Trophoblast cell (in vitro differentiated cells and primary cell): Measurements from ENCODE around the gene WDR27.
A peak's percentile ranks its signal among the peaks of the same experiment; 100 is the strongest.

Experiments
- DNase-seq, 2 donors: peaks; one replicate each; pipeline ENCODE4 v3.0.0-alpha.2; 2016
- H2AFZ ChIP-seq: 2 replicates; pipeline ENCODE4 v1.6.1; 2013; ENCODE audit warnings: low read length, moderate library complexity, mild to moderate bottlenecking; ENCODE audit not compliant: insufficient read depth, poor library complexity
- H2AK5ac ChIP-seq: 2 replicates; pipeline ENCODE4 v1.6.1; 2013; ENCODE audit warnings: mild to moderate bottlenecking, low read length
- H2BK120ac ChIP-seq: 2 replicates; pipeline ENCODE4 v1.6.1; 2013; ENCODE audit warnings: low read length, mild to moderate bottlenecking, moderate library complexity; ENCODE audit not compliant: insufficient read depth, poor library complexity
- H2BK12ac ChIP-seq: 2 replicates; pipeline ENCODE4 v1.6.1; 2013; ENCODE audit warnings: mild to moderate bottlenecking, low read length, moderate library complexity
- H2BK5ac ChIP-seq: 2 replicates; pipeline ENCODE4 v1.6.1; 2013; ENCODE audit warnings: low read length, low read depth, moderate library complexity, mild to moderate bottlenecking; ENCODE audit not compliant: poor library complexity
- H3K14ac ChIP-seq: 2 replicates; pipeline ENCODE4 v1.6.1; 2013; ENCODE audit warnings: mild to moderate bottlenecking, low read length
- H3K18ac ChIP-seq: 2 replicates; pipeline ENCODE4 v1.6.1; 2013; ENCODE audit warnings: mild to moderate bottlenecking, low read length
- H3K23ac ChIP-seq: 2 replicates; pipeline ENCODE4 v1.6.1; 2013; ENCODE audit warnings: low read length
- H3K27ac ChIP-seq: 2 replicates; pipeline ENCODE4 v1.5.1; 2013; ENCODE audit warnings: low read depth, mild to moderate bottlenecking, inconsistent platforms, low read length, moderate library complexity
- H3K27me3 ChIP-seq: 2 replicates; pipeline ENCODE4 v1.6.1; 2013; ENCODE audit warnings: inconsistent platforms, mild to moderate bottlenecking, low read length, moderate library complexity; ENCODE audit not compliant: insufficient read depth
- H3K36me3 ChIP-seq, 2 experiments: 1 replicate in 1 of 2; 2 replicates in 1 of 2; pipeline ENCODE4 v1.6.1; 2013; ENCODE audit warnings: low read length in 2 of 2, mild to moderate bottlenecking in 2 of 2, moderate library complexity in 1 of 2; ENCODE audit not compliant: insufficient read depth in 2 of 2, control insufficient read depth in 1 of 2
- H3K4ac ChIP-seq: 2 replicates; pipeline ENCODE4 v1.6.1; 2013; ENCODE audit warnings: low read depth, mild to moderate bottlenecking, low read length, moderate library complexity
- H3K4me1 ChIP-seq, 2 experiments: 1 replicate in 1 of 2; 2 replicates in 1 of 2; pipeline ENCODE4 v1.6.1; 2013; ENCODE audit warnings: low read length in 2 of 2, mild to moderate bottlenecking in 2 of 2, moderate library complexity in 1 of 2; ENCODE audit not compliant: insufficient read depth in 2 of 2, control insufficient read depth in 1 of 2
- H3K4me2 ChIP-seq: 2 replicates; pipeline ENCODE4 v1.6.1; 2013; ENCODE audit warnings: inconsistent platforms, mild to moderate bottlenecking, low read length, moderate library complexity
- H3K4me3 ChIP-seq: 2 replicates; pipeline ENCODE4 v1.5.1; 2013; ENCODE audit warnings: mild to moderate bottlenecking, low read depth, low read length, inconsistent platforms
- H3K79me1 ChIP-seq: one replicate; pipeline ENCODE4 v1.6.1; 2013; ENCODE audit warnings: low read length
- H3K79me2 ChIP-seq: 2 replicates; pipeline ENCODE4 v1.6.1; 2013; ENCODE audit warnings: low read length, mild to moderate bottlenecking; ENCODE audit not compliant: control insufficient read depth, insufficient read depth, poor library complexity
- H3K9ac ChIP-seq: 2 replicates; pipeline ENCODE4 v1.6.1; 2013; ENCODE audit warnings: mild to moderate bottlenecking, low read length
- H3K9me3 ChIP-seq: 2 replicates; pipeline ENCODE4 v1.6.1; 2013; ENCODE audit warnings: low read depth, mild to moderate bottlenecking, control low read depth, inconsistent platforms, low read length; ENCODE audit not compliant: insufficient read depth
- H4K12ac ChIP-seq: 2 replicates; pipeline ENCODE4 v1.6.1; 2013; ENCODE audit warnings: low read depth, mild to moderate bottlenecking, low read length, moderate library complexity
- H4K8ac ChIP-seq: 2 replicates; pipeline ENCODE4 v1.6.1; 2013; ENCODE audit warnings: low read depth, mild to moderate bottlenecking, low read length, moderate library complexity
- H4K91ac ChIP-seq: one replicate; pipeline ENCODE4 v1.6.1; 2013; ENCODE audit warnings: low read depth, mild to moderate bottlenecking, low read length, moderate library complexity
- WGBS: extraction: QIAGEN DNeasy Blood & Tissue Kit; methylation state at CpG from one replicate; pipeline ENCODE4 v1.1.7; 2013; ENCODE audit warnings: missing lambda C conversion rate; ENCODE audit not compliant: insufficient read length, insufficient coverage; ENCODE audit errors: extremely low coverage; 5-methylcytosine and 5-hydroxymethylcytosine counted together

The WDR27 gene

DNA sequence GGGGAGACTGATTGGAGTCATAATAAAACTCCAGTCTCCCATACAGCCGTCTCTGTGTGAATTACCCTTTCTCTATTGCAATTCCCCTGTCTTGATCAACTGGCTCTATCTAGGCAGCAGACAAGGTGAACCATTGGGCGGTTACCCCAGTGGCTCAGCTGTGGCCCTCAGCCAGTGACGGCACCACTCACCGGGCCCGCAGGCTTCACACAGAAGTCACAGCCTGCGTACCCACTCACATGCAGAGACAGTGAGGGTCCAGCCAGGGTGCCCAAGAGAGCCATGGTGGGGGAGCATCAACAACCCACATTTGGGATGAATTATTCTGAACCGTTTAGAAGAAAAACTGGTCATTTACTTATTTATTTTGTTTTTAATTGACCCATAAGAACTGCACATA, 78.5 kb downstream of the WDR27 start:
- H4K12ac ChIP-seq: no peak overlapping the region
- peaks cover 27 to 28% of the 10 kb centered on the region in 2 experiments for H3K36me3 ChIP-seq
- peaks cover 8 to 17% of the 10 kb centered on the region in 2 experiments for H3K4me1 ChIP-seq
- no peak overlapping the region for H3K14ac ChIP-seq
- H4K91ac ChIP-seq: peak overlapping the region; percentile 25
- no peaks in the 10 kb centered on the region for H3K79me2 ChIP-seq
- peaks cover 12% of the 10 kb centered on the region for H3K9me3 ChIP-seq
- no peak overlapping the region for H2BK12ac ChIP-seq
- no peak overlapping the region for H3K18ac ChIP-seq
- H3K79me1 ChIP-seq: peaks cover 3% of the 10 kb centered on the region
- H4K8ac ChIP-seq: no peak overlapping the region
- peak overlapping the region; percentile 4 for H3K4me3 ChIP-seq
- no peak overlapping the region for H2BK120ac ChIP-seq
- no peak overlapping the region for H3K23ac ChIP-seq
- no peaks in the 10 kb centered on the region for H3K27me3 ChIP-seq
- H2BK5ac ChIP-seq: no peak overlapping the region
- WGBS: no CpG with 5 or more reads among the region's 7 CpGs
- H3K9ac ChIP-seq: no peak overlapping the region
- no peak overlapping the region for H2AFZ ChIP-seq
- H3K27ac ChIP-seq: peak overlapping the region; percentile 48
- no peak for DNase-seq
- no peak overlapping the region for H2AK5ac ChIP-seq
- no peak overlapping the region for H3K4ac ChIP-seq
- H3K4me2 ChIP-seq: no peak overlapping the region

- Histone ChIP-seq H3K9me3 (peaks cover 12% of the 10 kb centered on the region), H4K12ac (no peak overlapping the region), H4K8ac (no peak overlapping the region), H3K79me1 (peaks cover 3% of the 10 kb centered on the region), H3K4me3 (no peak overlapping the region), H2BK12ac (no peak overlapping the region), H3K4me1 (peaks cover 8 to 17% of the 10 kb centered on the region in 2 experiments), H3K18ac (no peak overlapping the region), H3K36me3 (peaks cover 27 to 28% of the 10 kb centered on the region in 2 experiments), H3K9ac (no peak overlapping the region), H2AFZ (no peak overlapping the region), H3K27ac (peak overlapping the region; percentile 14), H2AK5ac (no peak overlapping the region), H3K79me2 (no peaks in the 10 kb centered on the region), H3K4ac (no peak overlapping the region), H2BK120ac (no peak overlapping the region), H3K14ac (no peak overlapping the region), H3K27me3 (no peaks in the 10 kb centered on the region), H3K4me2 (no peak overlapping the region), H3K23ac (no peak overlapping the region), H2BK5ac (no peak overlapping the region), H4K91ac (no peak overlapping the region)
- no CpG with 5 or more reads among the region's 6 CpGs for WGBS
- DNase-seq: peak in 1 of 2 donors; percentile 44
Observed at GRCh38 chr6:169622618-169623017, 79.2 kb downstream of the WDR27 start.

DNA sequence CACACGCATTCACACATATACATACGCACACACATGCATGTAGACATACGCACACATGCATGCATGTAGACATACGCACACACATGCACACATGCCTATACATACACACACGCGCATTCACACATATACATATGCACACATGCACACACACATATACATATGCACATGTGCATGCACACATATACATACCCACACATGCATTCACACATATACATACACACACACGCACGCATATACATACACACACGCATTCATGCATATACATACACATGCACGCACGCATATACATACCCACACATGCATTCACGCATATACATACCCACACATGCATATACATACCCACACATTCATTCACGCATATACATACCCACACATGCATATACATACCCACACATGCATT, 80.5 kb downstream of the WDR27 start:
- WGBS: 100% methylated on average over 1 of the region's 13 CpGs
- Histone ChIP-seq H4K8ac (no peak overlapping the region), H3K4me3 (peak overlapping the region; percentile 58)

GRCh38 chr6:169620171-169621130, 81.4 kb downstream of the WDR27 start:
- H3K18ac ChIP-seq: no peak overlapping the region
- no CpG with 5 or more reads among the region's 10 CpGs for WGBS
- DNase-seq: peak; percentile 2 to 45

More for the DNA sequence above, 80.5 kb downstream of the WDR27 start:
- peaks cover 10% of the 10 kb centered on the region for H3K9me3 ChIP-seq
- no peak overlapping the region for H3K4me2 ChIP-seq
- no peak for DNase-seq
- no peak overlapping the region for H3K4ac ChIP-seq
- no peak overlapping the region for H3K14ac ChIP-seq
- no peak overlapping the region for H3K18ac ChIP-seq
- H2BK5ac ChIP-seq: no peak overlapping the region
- peaks cover 8 to 17% of the 10 kb centered on the region in 2 experiments for H3K4me1 ChIP-seq
- no peak overlapping the region for H2BK12ac ChIP-seq
- H3K79me1 ChIP-seq: peaks cover 3% of the 10 kb centered on the region
- no peak overlapping the region for H2BK120ac ChIP-seq
- no peak overlapping the region for H4K12ac ChIP-seq
- no peak overlapping the region for H2AK5ac ChIP-seq
- no peaks in the 10 kb centered on the region for H3K27me3 ChIP-seq
- H2AFZ ChIP-seq: no peak overlapping the region
- peak overlapping the region; percentile 31 for H3K23ac ChIP-seq
- H4K91ac ChIP-seq: no peak overlapping the region
- no peak overlapping the region for H3K9ac ChIP-seq
- H3K36me3 ChIP-seq: peaks cover 19 to 24% of the 10 kb centered on the region in 2 experiments
- H3K79me2 ChIP-seq: no peaks in the 10 kb centered on the region
- H3K27ac ChIP-seq: no peak overlapping the region

More at GRCh38 chr6:169620171-169621130, 81.4 kb downstream of the WDR27 start:
- H3K9ac ChIP-seq: no peak overlapping the region
- peaks cover 10% of the 10 kb centered on the region for H3K9me3 ChIP-seq
- H3K36me3 ChIP-seq: peaks cover 13 to 16% of the 10 kb centered on the region in 2 experiments
- H3K27me3 ChIP-seq: no peaks in the 10 kb centered on the region
- peak overlapping the region; percentile 30 for H4K91ac ChIP-seq
- no peak overlapping the region for H2AFZ ChIP-seq
- no peak overlapping the region for H2BK5ac ChIP-seq
- H3K79me2 ChIP-seq: no peaks in the 10 kb centered on the region
- H2BK120ac ChIP-seq: no peak overlapping the region
- no peak overlapping the region for H4K12ac ChIP-seq
- H3K79me1 ChIP-seq: peaks cover 3% of the 10 kb centered on the region
- H3K4ac ChIP-seq: no peak overlapping the region
- H3K23ac ChIP-seq: no peak overlapping the region
- H3K4me3 ChIP-seq: no peak overlapping the region
- H3K4me1 ChIP-seq: peaks cover 8 to 17% of the 10 kb centered on the region in 2 experiments
- H3K4me2 ChIP-seq: peak overlapping the region; percentile 43
- peak overlapping the region; percentile 79 for H3K27ac ChIP-seq
- H2BK12ac ChIP-seq: no peak overlapping the region
- no peak overlapping the region for H2AK5ac ChIP-seq
- no peak overlapping the region for H3K14ac ChIP-seq
- no peak overlapping the region for H4K8ac ChIP-seq
